ENCODE measurements around the gene SP4.

GRCh38 chr7:21562385-21562784, 134.5 kb downstream of the SP4 start:
- TF ChIP-seq CTCF (IDR thresholded peaks at IDR 0.05) (no peak), POLR2A (IDR thresholded peaks at IDR 0.05) (no peak), POLR2AphosphoS5 (IDR thresholded peaks at IDR 0.05) (no peak), EP300 (IDR thresholded peaks at IDR 0.05) (no peak)

Data from gastroesophageal sphincter (tissue), 3 donors.